Neural progenitor cell (in vitro differentiated cells): Measurements from ENCODE around the gene VPS45. TPM values are rescaled to one million over a fixed set of nuclear protein-coding genes. Genes with fewer than 3 reads are reported as not detected.
"Not testable (repeated sequence)": the region's sequence is repeated elsewhere in the genome, so short reads cannot be mapped to it uniquely, and the experiment has no call there.

ENCODE experiments used
- DNase-seq: peaks from one replicate; pipeline ENCODE4 v3.0.0-alpha.2; 2016; ENCODE audit warnings: low spot score
- H2AFZ ChIP-seq: fragments of 200-600 bp; sonication (generic); replicated peaks from 2 replicates; pipeline ENCODE4 v1.6.1; 2016; ENCODE audit warnings: antibody characterized with exemption
- H3F3A ChIP-seq: fragments of 200-600 bp; sonication (generic); 2 replicates; pipeline ENCODE4 v1.6.1; 2016; ENCODE audit warnings: antibody characterized with exemption, low read depth
- H3K27ac ChIP-seq: fragments of 200-600 bp; sonication (generic); 2 replicates; pipeline ENCODE4 v1.5.1; 2016; ENCODE audit warnings: mild to moderate bottlenecking
- H3K27me3 ChIP-seq: fragments of 200-600 bp; sonication (generic); 2 replicates; pipeline ENCODE4 v1.6.1; 2016; ENCODE audit warnings: mild to moderate bottlenecking, moderate library complexity
- H3K36me3 ChIP-seq: fragments of 200-600 bp; sonication (generic); 2 replicates; pipeline ENCODE4 v1.5.1; 2016
- H3K4me1 ChIP-seq: fragments of 200-600 bp; sonication (generic); 2 replicates; pipeline ENCODE4 v1.6.1; 2016; ENCODE audit warnings: mixed run types
- H3K4me2 ChIP-seq: fragments of 200-600 bp; sonication (generic); 2 replicates; pipeline ENCODE4 v1.6.1; 2016
- H3K4me3 ChIP-seq: fragments of 200-600 bp; sonication (generic); 2 replicates; pipeline ENCODE4 v1.5.1; 2016
- H3K79me2 ChIP-seq: fragments of 200-600 bp; sonication (generic); 2 replicates; pipeline ENCODE4 v1.6.1; 2016; ENCODE audit warnings: low read depth
- H3K9ac ChIP-seq: fragments of 200-600 bp; sonication (generic); 2 replicates; pipeline ENCODE4 v1.6.1; 2016
- H3K9me3 ChIP-seq: fragments of 200-600 bp; sonication (generic); 2 replicates; pipeline ENCODE4 v1.5.1; 2016; ENCODE audit warnings: low read depth
- H4K20me1 ChIP-seq: fragments of 200-600 bp; sonication (generic); 2 replicates; pipeline ENCODE4 v1.6.1; 2016; ENCODE audit warnings: low read depth
- H3K27ac Mint-ChIP-seq: 3 replicates; pipeline ENCODE4 v1.8.0; 2021; ENCODE audit warnings: mixed read lengths
- H3K27me3 Mint-ChIP-seq: 2 replicates; pipeline ENCODE4 v1.8.0; 2022; ENCODE audit warnings: low read depth, mild to moderate bottlenecking, inconsistent platforms, moderate library complexity, mixed read lengths; ENCODE audit not compliant: insufficient read depth
- H3K36me3 Mint-ChIP-seq: 3 replicates; pipeline ENCODE4 v1.8.0; 2021; ENCODE audit warnings: mixed read lengths
- H3K4me1 Mint-ChIP-seq: 3 replicates; pipeline ENCODE4 v1.8.0; 2021; ENCODE audit warnings: mixed read lengths
- H3K4me3 Mint-ChIP-seq: 3 replicates; pipeline ENCODE4 v1.8.0; 2021; ENCODE audit warnings: mild to moderate bottlenecking, moderate library complexity, mixed read lengths
- H3K9me3 Mint-ChIP-seq: 3 replicates; pipeline ENCODE4 v1.8.0; 2020; ENCODE audit warnings: mixed read lengths
- EZH2 ChIP-seq: fragments of 200-600 bp; sonication (generic); IDR thresholded peaks from 2 replicates; pipeline ENCODE4 v1.6.1; 2017; ENCODE audit warnings: antibody characterized with exemption, mild to moderate bottlenecking, moderate library complexity
- EZH2phosphoT487 ChIP-seq: fragments of 200-600 bp; sonication (generic); IDR thresholded peaks from 2 replicates; pipeline ENCODE4 v1.6.1; 2017; ENCODE audit warnings: antibody characterized with exemption
- total RNA-seq: library from RNA; depleted of rRNA; stranded (reverse); fragments of >200 nt; gene quantifications from 2 replicates; pipeline ENCODE4 v1.2.3, GENCODE V29; 2015; ENCODE audit warnings: low replicate concordance
- TF ChIP-seq, protein P1 (sequence below): fragments of 200-600 bp; sonication (generic); IDR thresholded peaks from 2 replicates; pipeline ENCODE4 v1.5.1; 2017; ENCODE audit warnings: antibody characterized with exemption, mild to moderate bottlenecking

VPS45 gene
- total RNA-seq, 1 donor from 2014 or later = 68.7 TPM

DNA sequence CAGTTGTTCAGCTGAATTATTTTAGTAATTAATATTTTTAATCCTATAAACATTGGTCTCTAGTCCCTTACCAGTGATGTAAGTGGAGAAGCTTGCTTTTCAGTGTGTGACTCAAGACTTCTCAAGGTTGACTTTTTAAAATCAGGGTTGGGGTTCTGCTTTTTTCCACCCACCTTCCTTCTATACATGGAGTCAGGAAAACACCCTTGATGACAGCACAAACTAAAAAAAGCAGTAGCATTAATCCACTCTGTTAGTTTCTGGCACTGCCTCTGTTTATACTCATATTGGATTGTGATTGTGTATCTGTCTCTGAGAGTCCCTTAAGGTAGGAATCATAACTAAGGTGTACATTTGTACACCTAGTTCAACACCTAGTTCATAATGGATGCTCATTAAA lies 73.9 kb downstream of the VPS45 start:
- no peak for DNase-seq
- Mint-ChIP-seq H3K4me1 (no peaks in the 10 kb centered on the region), H3K9me3 (no peaks in the 10 kb centered on the region), H3K4me3 (no peak overlapping the region), H3K36me3 (peaks cover 4% of the 10 kb centered on the region), H3K27me3 (no peaks in the 10 kb centered on the region), H3K27ac (no peak overlapping the region)
- TF ChIP-seq EZH2 = no peak
- no peak for TF ChIP-seq EZH2phosphoT487
- TF ChIP-seq, protein P1, sequence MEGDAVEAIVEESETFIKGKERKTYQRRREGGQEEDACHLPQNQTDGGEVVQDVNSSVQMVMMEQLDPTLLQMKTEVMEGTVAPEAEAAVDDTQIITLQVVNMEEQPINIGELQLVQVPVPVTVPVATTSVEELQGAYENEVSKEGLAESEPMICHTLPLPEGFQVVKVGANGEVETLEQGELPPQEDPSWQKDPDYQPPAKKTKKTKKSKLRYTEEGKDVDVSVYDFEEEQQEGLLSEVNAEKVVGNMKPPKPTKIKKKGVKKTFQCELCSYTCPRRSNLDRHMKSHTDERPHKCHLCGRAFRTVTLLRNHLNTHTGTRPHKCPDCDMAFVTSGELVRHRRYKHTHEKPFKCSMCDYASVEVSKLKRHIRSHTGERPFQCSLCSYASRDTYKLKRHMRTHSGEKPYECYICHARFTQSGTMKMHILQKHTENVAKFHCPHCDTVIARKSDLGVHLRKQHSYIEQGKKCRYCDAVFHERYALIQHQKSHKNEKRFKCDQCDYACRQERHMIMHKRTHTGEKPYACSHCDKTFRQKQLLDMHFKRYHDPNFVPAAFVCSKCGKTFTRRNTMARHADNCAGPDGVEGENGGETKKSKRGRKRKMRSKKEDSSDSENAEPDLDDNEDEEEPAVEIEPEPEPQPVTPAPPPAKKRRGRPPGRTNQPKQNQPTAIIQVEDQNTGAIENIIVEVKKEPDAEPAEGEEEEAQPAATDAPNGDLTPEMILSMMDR = no peak
- Histone ChIP-seq H3K4me1 (no peaks in the 10 kb centered on the region), H3K9me3 (no peaks in the 10 kb centered on the region), H3F3A (peaks cover 3% of the 10 kb centered on the region), H4K20me1 (no peaks in the 10 kb centered on the region), H3K27me3 (no peaks in the 10 kb centered on the region), H3K9ac (no peak overlapping the region), H3K36me3 (no peaks in the 10 kb centered on the region), H3K79me2 (no peaks in the 10 kb centered on the region), H3K27ac (no peak overlapping the region), H2AFZ (no peak overlapping the region), H3K4me2 (no peak overlapping the region), H3K4me3 (no peak overlapping the region)

DNA sequence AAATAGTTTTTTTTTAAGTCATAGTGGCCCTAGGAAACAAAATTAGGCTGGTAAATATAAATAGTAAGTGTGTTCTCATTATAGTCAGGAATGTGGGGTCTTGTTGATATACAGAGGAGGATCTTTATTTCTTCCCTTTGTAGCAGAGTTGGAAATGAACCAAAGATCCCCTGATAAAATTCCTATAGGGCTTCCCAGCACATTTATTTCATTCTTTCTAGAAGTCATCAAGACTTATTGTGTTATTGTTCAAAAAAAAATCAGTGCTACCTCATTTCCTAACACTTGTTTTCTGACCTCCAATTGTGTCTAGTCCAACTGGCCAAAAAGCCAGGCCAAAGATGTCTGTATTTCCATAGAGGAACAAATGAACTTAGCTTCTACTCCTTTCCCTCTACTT lies 74.5 kb downstream of the VPS45 start:
- no peak for DNase-seq
- Histone ChIP-seq H3K27ac (no peak overlapping the region), H3K4me2 (no peak overlapping the region), H3F3A (peaks cover 9% of the 10 kb centered on the region), H2AFZ (no peak overlapping the region), H3K36me3 (no peaks in the 10 kb centered on the region), H3K4me1 (no peaks in the 10 kb centered on the region), H3K4me3 (no peak overlapping the region), H3K27me3 (no peaks in the 10 kb centered on the region), H4K20me1 (no peaks in the 10 kb centered on the region), H3K9ac (no peak overlapping the region), H3K9me3 (no peaks in the 10 kb centered on the region), H3K79me2 (no peaks in the 10 kb centered on the region)
- Mint-ChIP-seq H3K4me3 (no peak overlapping the region), H3K9me3 (no peaks in the 10 kb centered on the region), H3K36me3 (peaks cover 4% of the 10 kb centered on the region), H3K4me1 (no peaks in the 10 kb centered on the region), H3K27me3 (no peaks in the 10 kb centered on the region), H3K27ac (no peak overlapping the region)
- TF ChIP-seq EZH2 (no peak), EZH2phosphoT487 (no peak)
- TF ChIP-seq, protein P1 = no peak

DNA sequence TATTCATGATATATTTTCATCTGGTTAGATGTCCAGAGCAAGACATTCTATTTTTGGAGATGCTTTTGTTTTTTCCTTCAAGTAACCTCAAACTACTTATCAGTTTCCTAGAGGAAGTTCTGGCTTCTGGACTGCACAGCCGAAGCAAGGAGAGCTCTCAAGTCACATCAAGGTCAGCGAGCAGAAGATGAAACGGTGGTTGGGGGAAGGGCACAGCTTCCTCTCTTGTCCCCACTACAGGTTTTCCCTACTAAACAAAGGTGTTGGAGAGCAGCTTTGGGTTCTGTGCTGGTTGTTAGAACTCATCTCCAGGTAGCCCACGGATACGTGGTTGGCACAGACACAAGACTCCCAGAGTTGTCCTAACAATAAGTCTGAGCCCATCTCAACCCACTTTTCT lies 77.0 kb downstream of the VPS45 start:
- H3K27ac Mint-ChIP-seq = no peak overlapping the region

DNA sequence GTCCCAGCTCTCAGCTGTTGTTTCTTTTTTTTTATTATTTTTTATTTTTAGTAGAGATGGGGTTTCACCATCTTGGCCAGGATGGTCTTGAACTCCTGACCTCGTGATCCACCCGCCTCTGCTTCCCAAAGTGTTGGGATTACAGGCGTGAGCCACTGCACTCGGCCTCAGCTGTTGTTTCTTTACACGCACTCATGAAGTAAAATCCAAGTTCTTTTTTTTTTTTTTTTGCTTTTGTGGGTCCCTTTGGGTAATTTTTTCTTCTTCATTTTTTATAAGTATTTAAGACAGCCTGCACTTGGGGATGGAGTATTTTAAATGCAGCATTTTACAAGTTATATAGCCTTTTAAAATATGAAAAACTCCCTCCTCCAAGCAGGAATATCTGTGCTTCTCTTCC lies 78.4 kb downstream of the VPS45 start:
- H3K27me3 Mint-ChIP-seq, H3K4me1 ChIP-seq, H3K4me3 Mint-ChIP-seq, H4K20me1 ChIP-seq, H2AFZ ChIP-seq, H3K36me3 ChIP-seq, H3K36me3 Mint-ChIP-seq, H3K4me3 ChIP-seq, H3K27ac ChIP-seq, H3K9me3 Mint-ChIP-seq, H3K9me3 ChIP-seq, H3K27me3 ChIP-seq, H3K9ac ChIP-seq, H3K4me2 ChIP-seq, DNase-seq, H3K27ac Mint-ChIP-seq: not testable (repeated sequence)
- H3F3A ChIP-seq = peaks cover 21% of the 10 kb centered on the region
- peaks cover 15% of the 10 kb centered on the region for H3K79me2 ChIP-seq
- H3K4me1 Mint-ChIP-seq = peaks cover 18% of the 10 kb centered on the region

More for the DNA sequence above, 77.0 kb downstream of the VPS45 start:
- no peak overlapping the region for H3K9ac ChIP-seq
- H3K36me3 ChIP-seq = no peaks in the 10 kb centered on the region
- peaks cover 7% of the 10 kb centered on the region for H3K4me1 ChIP-seq
- no peak for DNase-seq
- H3K9me3 ChIP-seq = no peaks in the 10 kb centered on the region
- H4K20me1 ChIP-seq = no peaks in the 10 kb centered on the region
- H3K4me2 ChIP-seq = no peak overlapping the region
- H3K36me3 Mint-ChIP-seq = peaks cover 2% of the 10 kb centered on the region
- no peak overlapping the region for H3K4me3 ChIP-seq
- H3F3A ChIP-seq = peaks cover 21% of the 10 kb centered on the region
- H3K79me2 ChIP-seq = peaks cover 6% of the 10 kb centered on the region
- H3K4me1 Mint-ChIP-seq = peaks cover 17% of the 10 kb centered on the region
- TF ChIP-seq, protein P1 = no peak
- TF ChIP-seq EZH2phosphoT487 (no peak), EZH2 (no peak)
- peaks cover 6% of the 10 kb centered on the region for H3K27me3 Mint-ChIP-seq
- no peak overlapping the region for H3K4me3 Mint-ChIP-seq
- no peak overlapping the region for H2AFZ ChIP-seq
- H3K9me3 Mint-ChIP-seq = no peaks in the 10 kb centered on the region
- no peaks in the 10 kb centered on the region for H3K27me3 ChIP-seq
- no peak overlapping the region for H3K27ac ChIP-seq
